ENCODE data around the gene PRRC2B. TPM values are rescaled to one million over a fixed set of nuclear protein-coding genes. Genes with fewer than 3 reads are reported as not detected.

Gene PRRC2B
- total RNA-seq, 4 donors from 2014 or later = 81.7 to 159 (median 117) TPM

DNA sequence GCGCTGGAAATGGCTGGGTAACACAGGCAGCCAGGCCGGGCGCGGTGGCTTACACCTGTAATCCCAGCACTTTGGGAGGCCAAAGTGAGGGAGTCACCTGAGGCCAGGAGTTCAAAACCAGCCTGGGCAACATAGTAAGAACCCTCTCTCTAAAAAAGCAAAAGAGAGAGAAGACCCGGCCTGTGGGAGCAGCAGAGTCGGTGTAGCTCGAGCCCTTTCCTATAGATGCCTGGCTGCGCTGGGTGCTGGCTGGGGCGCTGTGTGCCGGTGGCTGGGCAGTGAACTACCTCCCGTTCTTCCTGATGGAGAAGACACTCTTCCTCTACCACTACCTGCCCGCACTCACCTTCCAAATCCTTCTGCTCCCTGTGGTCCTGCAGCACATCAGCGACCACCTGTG is 127.9 kb downstream of the PRRC2B start:
- Histone ChIP-seq H3K4me1 (no peaks in the 10 kb centered on the region), H3K36me3 (peaks cover 56 to 61% of the 10 kb centered on the region in 2 donors), H3K27me3 (no peaks in the 10 kb centered on the region), H3K4me3 (replicated peaks in 1 of 3) (no peak overlapping the region), H3K27ac (no peak overlapping the region), H3K9me3 (no peaks in the 10 kb centered on the region)
- intact Hi-C loops (cut with DNase I) = no loop called here
- WGBS, 2 donors = 95 to 98% methylated on average over 13 of the region's 13 CpGs
- TF ChIP-seq, protein P1, sequence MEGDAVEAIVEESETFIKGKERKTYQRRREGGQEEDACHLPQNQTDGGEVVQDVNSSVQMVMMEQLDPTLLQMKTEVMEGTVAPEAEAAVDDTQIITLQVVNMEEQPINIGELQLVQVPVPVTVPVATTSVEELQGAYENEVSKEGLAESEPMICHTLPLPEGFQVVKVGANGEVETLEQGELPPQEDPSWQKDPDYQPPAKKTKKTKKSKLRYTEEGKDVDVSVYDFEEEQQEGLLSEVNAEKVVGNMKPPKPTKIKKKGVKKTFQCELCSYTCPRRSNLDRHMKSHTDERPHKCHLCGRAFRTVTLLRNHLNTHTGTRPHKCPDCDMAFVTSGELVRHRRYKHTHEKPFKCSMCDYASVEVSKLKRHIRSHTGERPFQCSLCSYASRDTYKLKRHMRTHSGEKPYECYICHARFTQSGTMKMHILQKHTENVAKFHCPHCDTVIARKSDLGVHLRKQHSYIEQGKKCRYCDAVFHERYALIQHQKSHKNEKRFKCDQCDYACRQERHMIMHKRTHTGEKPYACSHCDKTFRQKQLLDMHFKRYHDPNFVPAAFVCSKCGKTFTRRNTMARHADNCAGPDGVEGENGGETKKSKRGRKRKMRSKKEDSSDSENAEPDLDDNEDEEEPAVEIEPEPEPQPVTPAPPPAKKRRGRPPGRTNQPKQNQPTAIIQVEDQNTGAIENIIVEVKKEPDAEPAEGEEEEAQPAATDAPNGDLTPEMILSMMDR (IDR thresholded peaks at IDR 0.05) = no peak
- no peak for TF ChIP-seq POLR2A (IDR thresholded peaks at IDR 0.05)
- DNase-seq = no peak

DNA sequence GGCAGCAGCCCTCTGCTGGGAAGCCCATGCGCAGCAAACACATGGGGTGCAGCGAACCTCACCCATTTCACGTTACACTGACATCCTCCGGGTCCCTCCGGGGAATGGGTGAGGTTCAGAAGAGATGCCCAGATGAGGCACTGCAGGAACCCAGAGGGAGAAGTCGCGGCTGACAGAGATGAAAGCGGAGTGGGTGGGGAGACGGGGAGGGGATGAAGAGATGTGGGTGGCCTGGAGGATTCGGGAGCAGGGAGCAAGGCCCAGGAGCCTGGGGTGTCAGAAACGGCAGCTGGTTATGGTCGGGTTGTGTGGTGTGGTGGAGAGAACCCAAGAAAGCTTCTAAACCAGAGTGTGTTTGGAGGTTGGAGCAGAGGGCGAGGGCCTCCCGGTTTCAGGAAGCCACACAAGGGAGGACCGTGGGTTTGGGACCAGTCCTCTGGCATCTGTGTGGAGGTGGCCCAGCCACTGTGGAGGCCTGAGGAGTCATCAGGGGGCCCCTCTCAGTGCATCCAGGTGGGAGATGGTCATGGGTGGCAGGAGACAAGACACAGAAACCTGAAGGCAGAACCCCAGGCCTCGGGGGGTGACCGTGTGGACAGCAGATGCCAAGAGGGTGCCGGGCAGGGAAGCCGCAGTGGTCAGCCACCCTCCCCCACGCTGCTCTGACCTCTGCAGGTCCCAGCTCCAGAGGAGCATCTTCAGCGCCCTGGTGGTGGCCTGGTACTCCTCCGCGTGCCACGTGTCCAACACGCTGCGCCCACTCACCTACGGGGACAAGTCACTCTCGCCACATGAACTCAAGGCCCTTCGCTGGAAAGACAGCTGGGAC is 128.6 kb downstream of the PRRC2B start:
- 92 to 94% methylated on average over 26 to 28 of the region's 29 CpGs for WGBS, 2 donors
- H3K4me1 ChIP-seq = no peaks in the 10 kb centered on the region
- intact Hi-C loops (cut with DNase I) = no loop called here
- H3K9me3 ChIP-seq = no peaks in the 10 kb centered on the region
- H3K36me3 ChIP-seq = peaks cover 58 to 60% of the 10 kb centered on the region in 2 donors
- no peaks in the 10 kb centered on the region for H3K27me3 ChIP-seq
- H3K4me3 ChIP-seq (replicated peaks in 1 of 3) = no peak overlapping the region
- DNase-seq = no peak
- TF ChIP-seq, protein P1 (IDR thresholded peaks at IDR 0.05) = no peak
- no peak for TF ChIP-seq POLR2A (IDR thresholded peaks at IDR 0.05)
- H3K27ac ChIP-seq = no peak overlapping the region

DNA sequence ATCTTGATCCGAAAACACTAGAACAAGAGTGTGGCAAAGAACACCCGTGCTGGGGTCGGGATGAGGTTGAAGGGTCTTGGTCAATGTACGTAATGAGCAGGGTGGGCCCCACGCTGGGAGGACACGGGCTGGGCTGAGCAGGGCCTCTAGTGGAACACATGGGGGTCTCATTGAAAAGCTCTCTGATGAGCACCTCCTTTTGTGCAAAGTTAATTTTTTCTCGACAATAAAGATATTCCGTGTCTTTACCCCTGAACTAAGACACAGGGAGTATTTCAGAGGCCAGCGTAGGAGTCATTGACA is 129.2 kb downstream of the PRRC2B start:
- no peak overlapping the region for H3K4me3 ChIP-seq (replicated peaks in 1 of 3)
- intact Hi-C loops (cut with DNase I) = no loop called here
- no peaks in the 10 kb centered on the region for H3K27me3 ChIP-seq
- WGBS, 2 donors = 92 to 93% methylated on average over 9 of the region's 9 CpGs
- no peak for DNase-seq
- no peak overlapping the region for H3K27ac ChIP-seq
- no peaks in the 10 kb centered on the region for H3K9me3 ChIP-seq
- no peak for TF ChIP-seq POLR2A (IDR thresholded peaks at IDR 0.05)
- TF ChIP-seq, protein P1 (IDR thresholded peaks at IDR 0.05) = no peak
- H3K4me1 ChIP-seq = no peaks in the 10 kb centered on the region
- peaks cover 58 to 61% of the 10 kb centered on the region in 2 donors for H3K36me3 ChIP-seq

DNA sequence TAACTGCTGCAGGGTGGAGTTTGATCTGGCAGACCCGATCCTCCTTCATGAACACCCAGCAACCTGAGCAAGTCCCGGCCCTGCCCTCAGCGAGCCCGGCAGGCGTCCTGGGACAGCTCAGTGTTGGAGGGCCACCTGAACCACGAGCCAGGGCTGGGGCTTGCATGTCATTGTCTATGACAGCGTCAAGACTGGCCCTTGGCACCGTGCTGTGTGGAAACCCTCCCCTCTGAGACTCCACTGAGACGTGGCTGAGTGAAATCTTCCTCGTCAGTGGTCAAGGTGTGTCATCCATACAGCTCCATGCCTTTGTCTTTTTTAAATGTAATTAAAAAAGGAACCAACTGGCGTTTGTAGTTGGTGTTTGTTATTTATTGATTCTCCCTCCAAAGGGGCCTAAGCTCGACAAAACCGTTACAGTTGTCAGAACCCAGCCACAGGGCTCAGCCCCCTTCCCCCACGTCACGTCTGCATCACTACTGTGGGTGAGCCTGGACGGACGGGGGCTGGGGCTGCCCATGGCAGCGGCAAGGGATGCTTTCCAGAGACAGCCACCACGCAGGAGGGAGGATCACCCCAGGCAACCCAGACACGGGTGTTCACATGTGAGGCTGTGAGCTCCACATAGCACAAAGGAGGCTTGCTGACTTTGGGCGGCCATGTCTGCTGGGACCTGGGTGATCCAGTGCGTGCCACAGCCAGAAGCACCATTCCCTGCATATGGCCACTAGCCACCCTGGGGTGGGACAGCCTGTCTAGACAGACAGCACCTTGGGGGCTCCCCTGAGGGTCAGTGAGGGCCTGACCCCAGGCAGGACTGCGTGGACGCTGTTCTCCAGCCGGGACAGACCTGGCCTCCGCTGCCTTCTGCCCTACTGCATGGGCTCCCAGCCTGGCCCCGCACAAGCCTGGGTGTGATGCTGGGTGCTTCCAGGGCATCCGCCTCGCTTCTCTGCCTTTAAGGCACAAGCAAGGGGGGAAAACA is 129.9 kb downstream of the PRRC2B start:
- no peak overlapping the region for H3K4me3 ChIP-seq (replicated peaks in 1 of 3)
- TF ChIP-seq POLR2A (IDR thresholded peaks at IDR 0.05) = no peak
- TF ChIP-seq, protein P1 (IDR thresholded peaks at IDR 0.05) = no peak
- no peaks in the 10 kb centered on the region for H3K9me3 ChIP-seq
- 87 to 90% methylated on average over 25 to 26 of the region's 29 CpGs for WGBS, 2 donors
- intact Hi-C loops (cut with DNase I) = no loop called here
- peaks cover 60 to 66% of the 10 kb centered on the region in 2 donors for H3K36me3 ChIP-seq
- no peak overlapping the region for H3K27ac ChIP-seq
- no peaks in the 10 kb centered on the region for H3K4me1 ChIP-seq
- H3K27me3 ChIP-seq = no peaks in the 10 kb centered on the region
- no peak for DNase-seq
